H1 (cell line): ENCODE measurements around the gene NUP210. TPM values are rescaled to one million over a fixed set of nuclear protein-coding genes. Genes with fewer than 3 reads are reported as not detected.

ENCODE experiments used
- CTCF ChIA-PET: fragments of 300-600 bp; sonication (Branson Sonifier 250); formaldehyde crosslinking; loops from one replicate; lab custom pipeline; 2021; ENCODE audit not compliant: partially characterized antibody; lab: Charles Lee
- POLR2A ChIA-PET: fragments of 300-600 bp; sonication (Branson Sonifier 250); formaldehyde crosslinking; loops from one replicate; lab custom pipeline; 2021; ENCODE audit warnings: inconsistent platforms; ENCODE audit not compliant: partially characterized antibody; lab: Charles Lee
- DNase-seq, 2 experiments: peaks; one replicate each; pipeline versions ENCODE4 v3.0.0 to v3.0.0-alpha.2; 2010 to 2022; ENCODE audit warnings: low spot score in 2 of 2, low read depth in 1 of 2, mixed read lengths in 1 of 2
- FAIRE-seq: peaks from 2 replicates; lab custom pipeline; 2011; peaks lifted over from hg19 to GRCh38; lab: Jason Lieb, UNC
- H2AFZ ChIP-seq: 2 replicates; pipeline ENCODE4 v1.8.1; 2012; ENCODE audit warnings: low read length, inconsistent platforms
- H2AK5ac ChIP-seq: 2 replicates; pipeline ENCODE4 v1.6.1; 2013; ENCODE audit warnings: low read depth, low read length
- H2BK120ac ChIP-seq: replicated peaks from 2 replicates; pipeline ENCODE3; 2013; ENCODE audit warnings: low read depth, low read length, inconsistent platforms
- H2BK12ac ChIP-seq: 2 replicates; pipeline ENCODE4 v1.6.1; 2013; ENCODE audit warnings: low read depth, low read length
- H2BK15ac ChIP-seq: 2 replicates; pipeline ENCODE4 v1.6.1; 2013; ENCODE audit warnings: low read length
- H2BK20ac ChIP-seq: 2 replicates; pipeline ENCODE4 v1.6.1; 2013; ENCODE audit warnings: low read length
- H2BK5ac ChIP-seq: 2 replicates; pipeline ENCODE4 v1.6.1; 2013; ENCODE audit warnings: low read depth, low read length
- H3K14ac ChIP-seq: 2 replicates; pipeline ENCODE4 v1.6.1; 2013; ENCODE audit warnings: inconsistent platforms; ENCODE audit not compliant: insufficient read length
- H3K18ac ChIP-seq: 2 replicates; pipeline ENCODE4 v1.6.1; 2013; ENCODE audit warnings: low read length; ENCODE audit errors: extremely low read depth
- H3K23ac ChIP-seq: 2 replicates; pipeline ENCODE4 v1.6.1; 2013; ENCODE audit warnings: inconsistent platforms; ENCODE audit not compliant: insufficient read length
- H3K23me2 ChIP-seq: 2 replicates; pipeline ENCODE4 v1.6.1; 2013; ENCODE audit warnings: low read depth, low read length
- H3K27ac ChIP-seq: 2 replicates; pipeline ENCODE4 v1.6.1; 2011; ENCODE audit warnings: low read depth, low read length, inconsistent platforms
- H3K27me3 ChIP-seq, 4 experiments: replicated peaks in 1 of 4; 1 replicate in 1 of 4; 2 replicates in 3 of 4; pipeline versions ENCODE4 v1.6.1 to v1.8.1; 2011 to 2013; ENCODE audit warnings: low read length in 3 of 4, mild to moderate bottlenecking in 3 of 4, inconsistent platforms in 2 of 4, mixed read lengths in 2 of 4, moderate library complexity in 1 of 4; ENCODE audit not compliant: control insufficient read depth in 3 of 4, insufficient read depth in 3 of 4; ENCODE audit errors: extremely low read depth in 1 of 4
- H3K36me3 ChIP-seq, 4 experiments: 2 replicates each; pipeline versions ENCODE4 v1.6.1 to v1.8.1; 2011 to 2013; ENCODE audit warnings: mild to moderate bottlenecking in 4 of 4, low read length in 3 of 4, moderate library complexity in 2 of 4, control low read depth in 1 of 4, inconsistent platforms in 1 of 4; ENCODE audit not compliant: insufficient read depth in 4 of 4, control insufficient read depth in 2 of 4
- H3K4ac ChIP-seq: replicated peaks from 2 replicates; pipeline ENCODE3; 2013; ENCODE audit warnings: low read length, low read depth, mixed read lengths, inconsistent platforms; ENCODE audit not compliant: insufficient read length
- H3K4me1 ChIP-seq, 4 experiments: replicated peaks in 1 of 4; 1 replicate in 1 of 4; 2 replicates in 3 of 4; pipeline versions ENCODE4 v1.6.1 to v1.8.1; 2011 to 2013; ENCODE audit warnings: low read length in 3 of 4, inconsistent platforms in 2 of 4, mixed read lengths in 1 of 4; ENCODE audit not compliant: insufficient read depth in 4 of 4, control insufficient read depth in 3 of 4
- H3K4me2 ChIP-seq, 2 experiments: 2 replicates each; pipeline versions ENCODE4 v1.6.1 to v1.8.1; 2011 to 2013; ENCODE audit warnings: low read depth in 2 of 2, low read length in 2 of 2, control low read depth in 1 of 2, inconsistent platforms in 1 of 2, mild to moderate bottlenecking in 1 of 2; ENCODE audit not compliant: insufficient read depth in 1 of 2
- H3K4me3 ChIP-seq, 4 experiments: fragments of 200-600, 300-600 bp in 1 of 4; sonication (generic), shearing (Covaris generic), sonication (Bioruptor Twin) in 1 of 4; 2 replicates each; pipeline versions ENCODE4 v1.5.1 to v1.8.1; 2011 to 2016; ENCODE audit warnings: low read length in 4 of 4, low read depth in 3 of 4, control low read depth in 2 of 4, inconsistent platforms in 2 of 4, mild to moderate bottlenecking in 2 of 4, mixed read lengths in 1 of 4, moderate library complexity in 1 of 4; ENCODE audit not compliant: insufficient read depth in 2 of 4; ENCODE audit errors: extremely low read depth in 1 of 4
- H3K56ac ChIP-seq: replicated peaks from 2 replicates; pipeline ENCODE3; 2013; ENCODE audit warnings: low read depth, mild to moderate bottlenecking, mixed read lengths, low read length, inconsistent platforms; ENCODE audit not compliant: insufficient read length
- H3K79me1 ChIP-seq: 2 replicates; pipeline ENCODE4 v1.6.1; 2013; ENCODE audit warnings: low read depth, low read length, control low read depth
- H3K79me2 ChIP-seq, 2 experiments: 2 replicates each; pipeline versions ENCODE4 v1.6.1 to v1.8.1; 2012 to 2013; ENCODE audit warnings: low read length in 2 of 2, mild to moderate bottlenecking in 2 of 2, inconsistent platforms in 1 of 2; ENCODE audit not compliant: insufficient read depth in 2 of 2, control insufficient read depth in 1 of 2
- H3K9ac ChIP-seq, 4 experiments: replicated peaks in 1 of 4; 1 replicate in 1 of 4; 2 replicates in 3 of 4; pipeline versions ENCODE4 v1.6.1 to v1.8.1; 2011 to 2013; ENCODE audit warnings: low read depth in 3 of 4, low read length in 3 of 4, control low read depth in 2 of 4, mild to moderate bottlenecking in 2 of 4, moderate library complexity in 2 of 4, inconsistent platforms in 1 of 4; ENCODE audit errors: extremely low read depth in 1 of 4
- H3K9me3 ChIP-seq, 2 experiments: 2 replicates each; pipeline versions ENCODE4 v1.6.1 to v1.8.1; 2012 to 2013; ENCODE audit warnings: mild to moderate bottlenecking in 2 of 2, moderate library complexity in 2 of 2, control low read depth in 1 of 2, inconsistent platforms in 1 of 2, low read depth in 1 of 2, low read length in 1 of 2, mixed read lengths in 1 of 2; ENCODE audit not compliant: insufficient read depth in 2 of 2
- H4K20me1 ChIP-seq, 2 experiments: replicated peaks in 1 of 2; 2 replicates each; pipeline versions ENCODE3 to v1.8.1; 2011 to 2013; ENCODE audit warnings: inconsistent platforms in 2 of 2, low read length in 2 of 2, mild to moderate bottlenecking in 1 of 2; ENCODE audit not compliant: insufficient read depth in 2 of 2, control insufficient read depth in 1 of 2
- H4K5ac ChIP-seq: 2 replicates; pipeline ENCODE4 v1.6.1; 2013; ENCODE audit warnings: low read length, low read depth, mixed read lengths, inconsistent platforms; ENCODE audit not compliant: insufficient read length
- H4K8ac ChIP-seq: 2 replicates; pipeline ENCODE4 v1.8.0; 2013; ENCODE audit warnings: mild to moderate bottlenecking, moderate library complexity, low read length, inconsistent platforms; ENCODE audit not compliant: insufficient read depth; ENCODE audit errors: extremely low read depth
- H4K91ac ChIP-seq: replicated peaks from 2 replicates; pipeline ENCODE3; 2013; ENCODE audit warnings: low read length, mixed read lengths, inconsistent platforms; ENCODE audit not compliant: insufficient read length
- BACH1 ChIP-seq: IDR thresholded peaks from 2 replicates; pipeline ENCODE4 v1.6.1; 2012; ENCODE audit warnings: low read length, improper control_type of control experiment
- EGR1 ChIP-seq: IDR thresholded peaks from 2 replicates; pipeline ENCODE4 v1.6.1; 2011; ENCODE audit warnings: low read depth, low read length, borderline replicate concordance
- HDAC6 ChIP-seq: IDR thresholded peaks from one replicate; pipeline ENCODE4 v1.7.1; 2012; ENCODE audit warnings: low read depth, mild to moderate bottlenecking, inconsistent platforms, low read length, moderate library complexity
- KDM4A ChIP-seq: IDR thresholded peaks from one replicate; pipeline ENCODE4 v1.7.1; 2012; ENCODE audit warnings: low read depth, mild to moderate bottlenecking, moderate library complexity, low read length, inconsistent platforms; ENCODE audit not compliant: severe bottlenecking
- MAX ChIP-seq: IDR thresholded peaks from 2 replicates; pipeline ENCODE4 v1.6.1; 2012; ENCODE audit warnings: inconsistent platforms
- RNF2 ChIP-seq: fragments of 200-900, 300-1000 bp; sonication (generic); IDR thresholded peaks from 2 replicates; pipeline ENCODE4 v1.7.1; 2016; ENCODE audit warnings: borderline replicate concordance, low read depth, mild to moderate bottlenecking, antibody characterized with exemption, low read length; ENCODE audit not compliant: poor library complexity, severe bottlenecking; ENCODE audit errors: missing control alignments
- SAP30 ChIP-seq: fragments of 300-600 bp; sonication (generic); IDR thresholded peaks from 2 replicates; pipeline ENCODE4 v1.7.1; 2012; ENCODE audit warnings: low read length, moderate library complexity, mild to moderate bottlenecking, inconsistent platforms; ENCODE audit not compliant: insufficient read depth, insufficient replicate concordance
- SRF ChIP-seq: IDR thresholded peaks from 2 replicates; pipeline ENCODE4 v1.6.1; 2011; ENCODE audit warnings: mild to moderate bottlenecking, low read depth, low read length, moderate library complexity
- TBP ChIP-seq: IDR thresholded peaks from 2 replicates; pipeline ENCODE4 v1.6.1; 2011; ENCODE audit warnings: low read depth, low read length, improper control_type of control experiment
- WGBS, 2 experiments: shearing (Covaris generic) in 1 of 2; methylation state at CpG; one replicate each; pipeline versions ENCODE4 v1.1.6 to v1.1.7; 2013 to 2015; ENCODE audit warnings: low lambda C conversion rate in 2 of 2, mixed read lengths in 2 of 2, inconsistent platforms in 1 of 2, low coverage in 1 of 2, missing lambda C conversion rate in 1 of 2; ENCODE audit not compliant: insufficient replicate concordance in 2 of 2, insufficient coverage in 1 of 2, insufficient read length in 1 of 2; ENCODE audit errors: extremely low coverage in 1 of 2, missing lambda C conversion rate in 1 of 2; 5-methylcytosine and 5-hydroxymethylcytosine counted together
- polyA plus RNA-seq, 7 experiments: library from polyadenylated mRNA; depleted of rRNA in 3 of 7; stranded (reverse) in 5 of 7; unstranded in 2 of 7; fragments of >200 nt in 5 of 7; fragments of 200-250 nt in 2 of 7; gene quantifications; 1 replicate in 5 of 7; 2 replicates in 1 of 7; 4 replicates in 1 of 7; pipeline versions ENCODE4 v1.2.1 to v1.2.3, GENCODE V29; 2011 to 2013; ENCODE audit warnings: missing spikeins in 2 of 7, mixed read lengths in 2 of 7
- total RNA-seq: library from RNA; stranded (reverse); fragmentation: NEBNext Ultra II Directional; extraction: Animal tissue kit (Norgen Biotek cat#: 25700); gene quantifications from 2 replicates; pipeline ENCODE4 v1.2.1, GENCODE V29; 2021

NUP210 gene
- total and polyA plus RNA-seq, 2 of the 8 experiments (the other 6 are each of a cell fraction or from before 2014, with no cell fraction given) = 51.0 to 53.7 TPM

GRCh38 chr3:13406190-13406589, 13.9 kb downstream of the NUP210 start:
- no peak for FAIRE-seq
- 84% methylated on average over 5 of the region's 5 CpGs; no CpG with 5 or more reads in 1 of the 2 experiments for WGBS, 2 experiments
- Histone ChIP-seq H2BK20ac (no peak overlapping the region), H3K4me3 (no peak overlapping the region), H2AK5ac (no peak overlapping the region), H4K8ac (no peak overlapping the region), H3K79me2 (peaks cover 0 to 44% of the 10 kb centered on the region in 2 experiments; a peak in 2 of 4 replicates), H3K23ac (no peak overlapping the region), H4K91ac (no peak overlapping the region), H3K27me3 (no peaks in the 10 kb centered on the region), H3K36me3 (no peaks in the 10 kb centered on the region), H2AFZ (no peak overlapping the region), H3K18ac (no peak overlapping the region), H3K79me1 (peaks cover 13% of the 10 kb centered on the region), H3K23me2 (0 out of 2 replicates have a peak, but pooled peaks cover 2% of the 10 kb centered on the region), H4K20me1 (peaks cover 6 to 15% of the 10 kb centered on the region in 2 experiments), H3K27ac (no peak overlapping the region), H3K9ac (no peak overlapping the region; a peak in 1 of 7 replicates), H3K4me1 (peaks cover 0 to 3% (median 0%) of the 10 kb centered on the region in 4 experiments; a peak in 1 of 7 replicates), H3K4me2 (no peak overlapping the region), H2BK12ac (no peak overlapping the region), H3K14ac (no peak overlapping the region), H3K4ac (no peak overlapping the region), H2BK120ac (no peak overlapping the region), H3K9me3 (peaks cover 0 to 2% of the 10 kb centered on the region in 2 experiments; a peak in 2 of 4 replicates), H2BK5ac (no peak overlapping the region), H3K56ac (no peak overlapping the region), H4K5ac (no peak overlapping the region), H2BK15ac (no peak overlapping the region)
- CTCF ChIA-PET = interaction anchor here (0.6 to 8.5 kb wide), 15 partner anchors 9 to 251 kb away, joined by 3 to 77 read pairs (median 5); partner anchors contain the start of gene NUP210
- POLR2A ChIA-PET = interaction anchor here (1.1 to 1.8 kb wide), 3 partner anchors 9 to 14 kb away, joined by 3 to 5 read pairs (median 4); partner anchors contain the start of gene NUP210
- no peak for DNase-seq
- TF ChIP-seq BACH1 (no peak), MAX (no peak), SAP30 (no peak), RNF2 (no peak), SRF (no peak), TBP (no peak), HDAC6 (no peak), EGR1 (no peak), KDM4A (no peak)
